ENCODE measurements around the gene IKBKG. TPM values are rescaled to one million over a fixed set of nuclear protein-coding genes. Genes with fewer than 3 reads are reported as not detected.

IKBKG gene, protein sequence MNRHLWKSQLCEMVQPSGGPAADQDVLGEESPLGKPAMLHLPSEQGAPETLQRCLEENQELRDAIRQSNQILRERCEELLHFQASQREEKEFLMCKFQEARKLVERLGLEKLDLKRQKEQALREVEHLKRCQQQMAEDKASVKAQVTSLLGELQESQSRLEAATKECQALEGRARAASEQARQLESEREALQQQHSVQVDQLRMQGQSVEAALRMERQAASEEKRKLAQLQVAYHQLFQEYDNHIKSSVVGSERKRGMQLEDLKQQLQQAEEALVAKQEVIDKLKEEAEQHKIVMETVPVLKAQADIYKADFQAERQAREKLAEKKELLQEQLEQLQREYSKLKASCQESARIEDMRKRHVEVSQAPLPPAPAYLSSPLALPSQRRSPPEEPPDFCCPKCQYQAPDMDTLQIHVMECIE
- total RNA-seq, result 10 to 100 TPM in 2 of 4 donors, 1 to 10 TPM in 2; 8.5 to 19.0 (median 11.4) TPM

DNA sequence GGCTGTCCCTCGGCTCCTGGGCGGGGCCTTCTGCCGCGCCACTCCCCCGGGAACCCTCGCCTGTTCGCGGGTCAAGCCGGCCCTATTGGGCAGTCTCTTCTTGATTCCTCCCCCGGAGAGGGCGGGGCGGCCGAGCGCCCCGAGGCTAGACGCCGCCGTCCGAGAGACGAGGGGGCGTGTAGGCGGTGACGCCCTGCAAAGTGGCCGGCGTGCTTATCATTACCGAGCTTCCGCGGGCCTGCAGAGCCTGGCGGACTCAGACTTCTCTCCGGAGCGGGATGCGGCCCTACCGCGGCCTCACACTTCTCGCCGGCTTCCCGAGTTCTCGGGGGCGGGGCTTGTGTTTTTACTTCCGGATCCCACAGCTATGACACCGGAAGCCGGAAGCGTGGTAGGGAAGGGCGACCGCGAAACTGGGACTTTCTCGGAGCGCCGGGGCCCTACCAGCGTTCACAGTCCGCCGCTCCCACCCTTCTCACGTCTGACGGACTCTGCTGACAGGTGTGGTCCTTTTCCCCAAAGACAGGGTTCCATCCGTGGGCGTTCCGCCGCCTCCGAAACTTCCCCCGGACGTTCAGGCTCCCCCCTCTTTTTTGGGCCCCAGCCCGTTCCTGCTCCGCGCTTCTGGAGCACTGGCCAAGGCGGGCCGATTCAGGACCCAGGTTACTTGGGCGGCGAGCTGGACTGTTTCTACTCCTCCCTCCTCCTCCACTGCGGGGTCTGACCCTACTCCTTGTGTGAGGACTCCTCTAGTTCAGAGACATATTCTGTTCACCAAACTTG lies at the start of gene IKBKG:
Gene IKBKG, plus strand, starts transcription at position 376 of the 783 bp plus-strand sequence. CDS start 4,383 bp downstream, outside the sequence.
- TF ChIP-seq, protein P1, sequence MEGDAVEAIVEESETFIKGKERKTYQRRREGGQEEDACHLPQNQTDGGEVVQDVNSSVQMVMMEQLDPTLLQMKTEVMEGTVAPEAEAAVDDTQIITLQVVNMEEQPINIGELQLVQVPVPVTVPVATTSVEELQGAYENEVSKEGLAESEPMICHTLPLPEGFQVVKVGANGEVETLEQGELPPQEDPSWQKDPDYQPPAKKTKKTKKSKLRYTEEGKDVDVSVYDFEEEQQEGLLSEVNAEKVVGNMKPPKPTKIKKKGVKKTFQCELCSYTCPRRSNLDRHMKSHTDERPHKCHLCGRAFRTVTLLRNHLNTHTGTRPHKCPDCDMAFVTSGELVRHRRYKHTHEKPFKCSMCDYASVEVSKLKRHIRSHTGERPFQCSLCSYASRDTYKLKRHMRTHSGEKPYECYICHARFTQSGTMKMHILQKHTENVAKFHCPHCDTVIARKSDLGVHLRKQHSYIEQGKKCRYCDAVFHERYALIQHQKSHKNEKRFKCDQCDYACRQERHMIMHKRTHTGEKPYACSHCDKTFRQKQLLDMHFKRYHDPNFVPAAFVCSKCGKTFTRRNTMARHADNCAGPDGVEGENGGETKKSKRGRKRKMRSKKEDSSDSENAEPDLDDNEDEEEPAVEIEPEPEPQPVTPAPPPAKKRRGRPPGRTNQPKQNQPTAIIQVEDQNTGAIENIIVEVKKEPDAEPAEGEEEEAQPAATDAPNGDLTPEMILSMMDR (IDR thresholded peaks at IDR 0.05; ENCODE audit: low read depth), result no peak

DNA sequence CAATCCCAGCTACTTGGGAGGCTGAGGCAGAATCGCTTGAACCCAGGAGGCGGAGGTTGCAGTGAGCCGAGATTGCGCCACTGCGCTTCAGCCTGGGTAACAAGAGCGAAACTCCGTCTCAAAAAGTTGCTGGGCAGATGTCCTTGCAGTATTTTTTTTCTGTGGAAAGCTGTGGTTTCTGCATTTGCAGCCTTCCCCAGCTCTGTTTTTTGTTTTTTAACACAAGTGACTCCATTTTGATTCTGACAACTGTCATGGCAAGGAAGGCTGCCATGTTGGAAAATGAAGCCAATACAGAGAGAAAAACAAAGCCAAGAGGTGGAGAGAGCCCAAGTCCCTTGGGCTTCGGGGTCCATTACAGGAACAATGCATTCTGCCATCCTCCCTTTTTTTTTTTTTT lies 45.3 kb upstream of the IKBKG start:
- TF ChIP-seq, protein P1 (IDR thresholded peaks at IDR 0.05; ENCODE audit: low read depth), result no peak

DNA sequence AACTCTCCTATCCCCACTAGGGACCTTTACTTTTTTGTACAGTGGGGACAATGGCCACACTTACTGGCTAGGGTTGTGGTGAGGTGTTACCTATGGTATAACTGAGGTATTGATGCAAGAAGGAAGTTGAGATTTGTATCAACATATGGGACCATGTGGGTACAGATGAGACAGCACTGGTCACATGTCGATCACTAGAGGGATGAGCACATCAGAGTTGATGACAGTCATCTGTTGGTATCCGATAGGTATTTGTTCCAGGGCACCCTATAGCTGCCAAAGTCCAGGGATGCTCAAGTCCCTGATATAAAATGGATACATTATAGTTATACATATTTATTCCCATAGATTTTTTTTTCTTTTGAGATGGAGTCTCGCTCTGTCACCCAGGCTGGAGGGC lies 44.4 kb upstream of the IKBKG start:
- TF ChIP-seq, protein P1 (IDR thresholded peaks at IDR 0.05; ENCODE audit: low read depth), result no peak

DNA sequence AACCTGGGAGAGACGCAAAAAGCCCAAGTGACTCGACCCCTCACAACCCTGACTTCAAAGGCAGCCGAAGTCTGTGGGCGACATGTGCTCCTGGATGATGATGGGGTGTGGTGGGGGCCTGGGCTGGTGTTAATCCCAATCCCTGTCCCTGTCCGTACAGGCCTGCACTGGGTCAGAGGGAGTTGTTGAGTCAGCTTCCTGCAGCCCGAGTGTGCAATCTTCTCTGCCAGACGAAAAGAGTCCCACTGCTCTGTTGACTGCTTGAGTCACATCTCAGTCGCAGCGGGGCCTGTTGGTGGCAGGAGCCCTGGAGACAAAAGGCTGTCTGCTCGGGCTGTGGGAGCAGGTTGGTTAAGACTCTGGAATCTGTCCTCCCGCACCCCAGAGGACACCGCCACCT lies 41.7 kb upstream of the IKBKG start:
- TF ChIP-seq, protein P1 (IDR thresholded peaks at IDR 0.05; ENCODE audit: low read depth), result no peak

DNA sequence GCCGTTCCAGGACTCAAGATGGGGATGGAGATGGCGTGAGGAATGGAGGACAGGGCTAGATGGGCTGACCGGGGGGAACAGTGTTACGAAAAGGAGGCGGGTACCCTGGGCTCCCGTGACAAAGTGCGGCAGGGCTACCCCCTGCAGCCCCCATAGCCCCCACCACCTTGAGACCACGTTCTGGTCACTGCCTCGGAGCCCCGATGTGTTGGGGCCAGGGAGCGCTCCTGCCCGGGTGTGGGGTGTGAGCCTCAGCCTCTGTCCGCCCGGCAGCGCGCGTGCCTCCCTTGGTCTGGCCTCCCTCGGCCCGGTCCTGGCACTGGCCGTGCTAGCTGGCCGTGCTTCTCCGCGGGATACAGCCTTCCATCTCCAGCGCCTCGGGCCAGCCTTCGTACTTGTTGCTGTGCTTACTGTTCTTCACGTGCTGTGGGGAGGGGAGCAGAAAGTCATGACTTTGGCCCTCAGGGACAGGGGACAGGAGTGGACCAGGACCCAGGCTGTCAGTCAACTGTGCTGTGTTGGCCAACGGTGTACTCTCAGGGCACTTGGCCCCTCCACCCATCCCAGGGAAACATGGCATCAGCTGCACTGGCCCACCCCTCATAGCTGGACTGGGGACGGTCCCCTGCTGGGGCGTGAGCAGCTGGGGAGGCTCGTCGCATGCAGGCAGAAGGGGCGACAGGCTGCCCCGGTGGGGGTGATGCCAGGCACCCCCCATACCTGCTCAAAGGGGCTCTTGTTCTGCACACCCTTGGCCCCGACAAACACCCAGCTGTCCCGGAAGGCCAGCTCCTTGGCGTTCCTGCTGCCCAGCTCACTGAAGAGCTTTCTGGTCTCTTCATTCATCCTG lies 40.7 kb upstream of the IKBKG start:
- TF ChIP-seq, protein P1 (IDR thresholded peaks at IDR 0.05; ENCODE audit: low read depth), result no peak

DNA sequence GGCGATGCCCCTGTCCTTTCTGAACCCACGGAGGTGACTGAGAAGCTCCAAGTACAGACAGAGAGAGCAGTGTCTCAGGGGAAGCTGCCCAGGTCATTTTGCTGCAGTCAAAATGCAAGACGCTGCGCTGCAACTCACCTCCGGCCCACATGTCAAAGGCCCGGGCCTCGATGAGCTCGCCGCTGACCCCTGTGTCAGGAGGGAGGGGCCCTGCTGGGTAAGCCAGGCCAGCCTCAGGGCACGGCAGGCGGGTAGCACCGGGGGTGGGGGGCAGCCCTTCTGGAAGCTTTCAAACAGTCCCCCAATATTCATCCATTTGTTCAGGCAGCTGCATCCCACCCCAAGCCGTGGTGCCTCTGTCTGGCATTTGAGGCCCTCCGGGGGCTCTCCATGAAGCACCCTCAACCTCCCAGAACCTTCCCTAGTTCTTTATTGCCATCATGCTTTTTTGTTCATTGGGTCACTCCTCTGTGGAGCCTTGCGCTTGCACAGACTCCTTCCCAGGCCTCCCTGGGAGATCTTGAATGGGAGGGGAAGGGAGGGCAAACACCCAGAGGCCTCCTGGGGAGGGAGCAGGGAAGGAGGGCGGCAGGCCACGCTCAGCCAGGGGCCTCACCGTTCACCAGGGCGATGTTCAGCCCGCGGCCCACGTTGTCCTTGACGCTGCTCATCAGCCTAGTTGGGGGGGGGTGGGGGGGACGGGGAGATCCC lies 39.6 kb upstream of the IKBKG start:
- TF ChIP-seq, protein P1 (IDR thresholded peaks at IDR 0.05; ENCODE audit: low read depth), result no peak

All from subcutaneous adipose tissue (tissue), 4 donors.